Mesenchymal stem cell (in vitro differentiated cells and primary cell): ENCODE results near the gene RASGRF2.
"Not testable (repeated sequence)": the region's sequence is repeated elsewhere in the genome, so short reads cannot be mapped to it uniquely, and the experiment has no call there.

Experiments
- DNase-seq: peaks from one replicate; pipeline ENCODE4 v3.0.0-alpha.2; 2013
- H2AFZ ChIP-seq: one replicate; pipeline ENCODE4 v1.6.1; 2013; ENCODE audit warnings: low read depth, mild to moderate bottlenecking, control low read depth, inconsistent platforms, low read length, moderate library complexity
- H2AK5ac ChIP-seq: 2 replicates; pipeline ENCODE4 v1.6.1; 2013; ENCODE audit warnings: low read length, moderate library complexity, mild to moderate bottlenecking, inconsistent platforms; ENCODE audit not compliant: severe bottlenecking
- H2BK120ac ChIP-seq: one replicate; pipeline ENCODE4 v1.6.1; 2013; ENCODE audit warnings: low read depth, mild to moderate bottlenecking, inconsistent platforms, low read length, moderate library complexity
- H2BK12ac ChIP-seq, 2 experiments: one replicate each; pipeline ENCODE4 v1.6.1; 2013; ENCODE audit warnings: inconsistent platforms in 2 of 2, low read length in 2 of 2, mild to moderate bottlenecking in 2 of 2, moderate library complexity in 2 of 2, control low read depth in 1 of 2
- H2BK15ac ChIP-seq: one replicate; pipeline ENCODE4 v1.6.1; 2013; ENCODE audit warnings: mild to moderate bottlenecking, low read depth, inconsistent platforms; ENCODE audit not compliant: poor library complexity, severe bottlenecking
- H2BK5ac ChIP-seq: 2 replicates; pipeline ENCODE4 v1.6.1; 2013; ENCODE audit warnings: low read depth, mild to moderate bottlenecking, low read length, control low read depth, inconsistent platforms; ENCODE audit not compliant: poor library complexity, severe bottlenecking
- H3K14ac ChIP-seq, 2 experiments: one replicate each; pipeline ENCODE4 v1.6.1; 2013; ENCODE audit warnings: inconsistent platforms in 2 of 2, low read length in 2 of 2, control low read depth in 1 of 2, mild to moderate bottlenecking in 1 of 2, moderate library complexity in 1 of 2
- H3K18ac ChIP-seq, 2 experiments: one replicate each; pipeline ENCODE4 v1.6.1; 2013; ENCODE audit warnings: inconsistent platforms in 2 of 2, low read length in 2 of 2, control low read depth in 1 of 2, low read depth in 1 of 2, mild to moderate bottlenecking in 1 of 2
- H3K23ac ChIP-seq, 2 experiments: one replicate each; pipeline ENCODE4 v1.6.1; 2013; ENCODE audit warnings: inconsistent platforms in 2 of 2, low read length in 2 of 2, mild to moderate bottlenecking in 2 of 2, moderate library complexity in 2 of 2, control low read depth in 1 of 2
- H3K27ac ChIP-seq: 2 replicates; pipeline ENCODE4 v1.5.1; 2013; ENCODE audit warnings: mild to moderate bottlenecking, moderate library complexity, low read length, control low read depth, inconsistent platforms; ENCODE audit not compliant: poor library complexity, severe bottlenecking
- H3K27me3 ChIP-seq, 2 experiments: 2 replicates each; pipeline versions ENCODE4 v1.6.1 to v1.7.0; 2013; ENCODE audit warnings: low read length in 2 of 2, mild to moderate bottlenecking in 2 of 2, moderate library complexity in 2 of 2, control low read depth in 1 of 2, inconsistent platforms in 1 of 2; ENCODE audit not compliant: control insufficient read depth in 1 of 2, insufficient read depth in 1 of 2
- H3K36me3 ChIP-seq, 2 experiments: 2 replicates each; pipeline versions ENCODE4 v1.6.1 to v1.7.0; 2013; ENCODE audit warnings: low read length in 2 of 2, control low read depth in 1 of 2, inconsistent platforms in 1 of 2, low read depth in 1 of 2, mild to moderate bottlenecking in 1 of 2; ENCODE audit not compliant: insufficient read depth in 2 of 2, control insufficient read depth in 1 of 2
- H3K4ac ChIP-seq, 2 experiments: one replicate each; pipeline ENCODE4 v1.6.1; 2013; ENCODE audit warnings: inconsistent platforms in 2 of 2, low read length in 2 of 2, mild to moderate bottlenecking in 2 of 2, moderate library complexity in 2 of 2, control low read depth in 1 of 2, low read depth in 1 of 2
- H3K4me1 ChIP-seq: 2 replicates; pipeline ENCODE4 v1.6.1; 2013; ENCODE audit warnings: low read depth, low read length, control low read depth; ENCODE audit not compliant: control insufficient read depth, insufficient read depth
- H3K4me2 ChIP-seq: 2 replicates; pipeline ENCODE4 v1.6.1; 2013; ENCODE audit warnings: low read length, mild to moderate bottlenecking, inconsistent platforms; ENCODE audit not compliant: poor library complexity, severe bottlenecking
- H3K4me3 ChIP-seq, 2 experiments: 2 replicates each; pipeline versions ENCODE4 v1.5.1 to v1.7.0; 2013; ENCODE audit warnings: low read length in 2 of 2, mild to moderate bottlenecking in 2 of 2, control low read depth in 1 of 2, low read depth in 1 of 2; ENCODE audit not compliant: insufficient read depth in 1 of 2
- H3K79me1 ChIP-seq: replicated peaks from 2 replicates; pipeline ENCODE4 v1.6.1; 2013; ENCODE audit warnings: mild to moderate bottlenecking, control low read depth, low read length, inconsistent platforms; ENCODE audit not compliant: poor library complexity, severe bottlenecking
- H3K9ac ChIP-seq: 2 replicates; pipeline ENCODE4 v1.7.0; 2013; ENCODE audit warnings: mild to moderate bottlenecking, low read length, moderate library complexity
- H3K9me3 ChIP-seq: 2 replicates; pipeline ENCODE4 v1.7.0; 2013; ENCODE audit warnings: mild to moderate bottlenecking, low read length; ENCODE audit not compliant: control insufficient read depth
- H4K8ac ChIP-seq: one replicate; pipeline ENCODE4 v1.6.1; 2013; ENCODE audit warnings: inconsistent platforms, mild to moderate bottlenecking, low read length, moderate library complexity
- H4K91ac ChIP-seq: one replicate; pipeline ENCODE4 v1.6.1; 2013; ENCODE audit warnings: mild to moderate bottlenecking, low read length, inconsistent platforms
- WGBS: methylation state at CpG from one replicate; pipeline ENCODE4 v1.1.7; 2013; ENCODE audit warnings: mixed read lengths; 5-methylcytosine and 5-hydroxymethylcytosine counted together

RASGRF2 gene

GRCh38 chr5:81046041-81046440, 85.9 kb downstream of the RASGRF2 start:
- Histone ChIP-seq H3K36me3 (no peaks in the 10 kb centered on the region), H2BK15ac (no peak overlapping the region), H2BK5ac (no peak overlapping the region), H4K91ac (no peak overlapping the region), H3K4me1 (peaks cover 2% of the 10 kb centered on the region), H3K9me3 (peaks cover 3% of the 10 kb centered on the region), H3K27ac (no peak overlapping the region), H2AFZ (no peak overlapping the region), H3K23ac (no peak overlapping the region), H3K9ac (no peak overlapping the region), H2BK120ac (no peak overlapping the region), H3K18ac (no peak overlapping the region), H3K27me3 (peaks cover 0 to 3% of the 10 kb centered on the region in 2 experiments), H2AK5ac (no peak overlapping the region), H3K79me1 (no peaks in the 10 kb centered on the region), H3K4me2 (no peak overlapping the region), H4K8ac (no peak overlapping the region), H3K4me3 (no peak overlapping the region), H3K4ac (no peak overlapping the region), H3K14ac (no peak overlapping the region), H2BK12ac (no peak overlapping the region)
- WGBS: 93% methylated on average over 2 of the region's 2 CpGs
- no peak for DNase-seq

- Histone ChIP-seq H3K18ac (no peak overlapping the region), H2BK120ac (no peak overlapping the region), H3K4me2 (no peak overlapping the region), H3K23ac (no peak overlapping the region), H3K4me1 (no peaks in the 10 kb centered on the region), H3K9ac (no peak overlapping the region), H3K9me3 (no peaks in the 10 kb centered on the region), H2AFZ (no peak overlapping the region), H3K27me3 (peaks cover 0 to 3% of the 10 kb centered on the region in 2 experiments), H2AK5ac (no peak overlapping the region), H2BK12ac (no peak overlapping the region), H3K4ac (no peak overlapping the region), H3K79me1 (no peaks in the 10 kb centered on the region), H3K14ac (no peak overlapping the region), H3K36me3 (no peaks in the 10 kb centered on the region), H4K91ac (no peak overlapping the region), H2BK5ac (no peak overlapping the region), H3K4me3 (no peak overlapping the region), H2BK15ac (no peak overlapping the region), H3K27ac (no peak overlapping the region), H4K8ac (no peak overlapping the region)
- 100% methylated on average over 2 of the region's 2 CpGs for WGBS
- no peak for DNase-seq
These were observed 92.2 kb downstream of the RASGRF2 start for GRCh38 chr5:81052325-81052724.

- H2BK12ac ChIP-seq, H3K23ac ChIP-seq, DNase-seq: not testable (repeated sequence)
These were observed 93.1 kb downstream of the RASGRF2 start for GRCh38 chr5:81053282-81053681.

GRCh38 chr5:81058121-81058520, 98.0 kb downstream of the RASGRF2 start:
- WGBS: no CpG with 5 or more reads among the region's 1 CpG

More at GRCh38 chr5:81053282-81053681, 93.1 kb downstream of the RASGRF2 start:
- not testable (repeated sequence) for H4K91ac ChIP-seq, H2AK5ac ChIP-seq, H3K27me3 ChIP-seq, H3K18ac ChIP-seq, H3K79me1 ChIP-seq, H3K4me1 ChIP-seq, H2BK5ac ChIP-seq, H3K9ac ChIP-seq, H3K14ac ChIP-seq, H2BK15ac ChIP-seq, H3K36me3 ChIP-seq, H3K4ac ChIP-seq, H3K27ac ChIP-seq, H2AFZ ChIP-seq, H3K9me3 ChIP-seq, H3K4me2 ChIP-seq, H3K4me3 ChIP-seq, H2BK120ac ChIP-seq, H4K8ac ChIP-seq
- WGBS: no CpG with 5 or more reads among the region's 4 CpGs

More at GRCh38 chr5:81058121-81058520, 98.0 kb downstream of the RASGRF2 start:
- Histone ChIP-seq H3K4me1 (no peaks in the 10 kb centered on the region), H3K36me3 (no peaks in the 10 kb centered on the region), H2AFZ (no peak overlapping the region), H2BK120ac (no peak overlapping the region), H4K91ac (no peak overlapping the region), H2BK12ac (no peak overlapping the region), H2BK5ac (no peak overlapping the region), H3K4me2 (no peak overlapping the region), H3K4me3 (no peak overlapping the region), H3K14ac (no peak overlapping the region), H3K9me3 (no peaks in the 10 kb centered on the region), H2BK15ac (no peak overlapping the region), H3K27me3 (no peaks in the 10 kb centered on the region), H3K27ac (no peak overlapping the region), H3K9ac (no peak overlapping the region), H3K4ac (no peak overlapping the region), H3K23ac (no peak overlapping the region), H4K8ac (no peak overlapping the region), H2AK5ac (no peak overlapping the region), H3K79me1 (no peaks in the 10 kb centered on the region), H3K18ac (no peak overlapping the region)
- no peak for DNase-seq
